Activated CD4-positive, alpha-beta memory T cell treated with anti-CD3 and anti-CD28 coated beads, Interleukin-2, amount 10 ng/mL, durations not matched to agents 7 days and 5 days (primary cell): ENCODE results near the gene SKIC3. TPM values are rescaled to one million over a fixed set of nuclear protein-coding genes. Genes with fewer than 3 reads are reported as not detected.

Source experiments
- CTCF ChIA-PET: fragments of 350-600 bp; sonication (Branson Sonifier 250); formaldehyde crosslinking; loops from one replicate; lab custom pipeline; 2021; ENCODE audit warnings: antibody characterized with exemption, inconsistent platforms; lab: Charles Lee
- POLR2A ChIA-PET: fragments of 350-600 bp; sonication (Branson Sonifier 250); formaldehyde crosslinking; loops from one replicate; lab custom pipeline; 2021; ENCODE audit warnings: antibody characterized with exemption; lab: Charles Lee
- DNase-seq: peaks from one replicate; pipeline ENCODE4 v3.0.0-alpha.2; 2020
- H3K27ac Mint-ChIP-seq: one replicate; pipeline ENCODE4 v1.8.0; 2021; ENCODE audit warnings: mild to moderate bottlenecking, mixed read lengths
- H3K27me3 Mint-ChIP-seq: one replicate; pipeline ENCODE4 v1.8.0; 2021; ENCODE audit warnings: mixed read lengths
- H3K36me3 Mint-ChIP-seq: one replicate; pipeline ENCODE4 v1.8.0; 2021; ENCODE audit warnings: low read depth, mixed read lengths
- H3K4me1 Mint-ChIP-seq: one replicate; pipeline ENCODE4 v1.8.0; 2021; ENCODE audit warnings: mixed read lengths
- H3K4me3 Mint-ChIP-seq: one replicate; pipeline ENCODE4 v1.8.0; 2021; ENCODE audit warnings: mild to moderate bottlenecking, mixed read lengths
- H3K9me3 Mint-ChIP-seq: one replicate; pipeline ENCODE4 v1.8.0; 2021; ENCODE audit warnings: mixed read lengths
- total RNA-seq, 2 experiments: library from RNA; stranded (reverse); gene quantifications; one replicate each; pipeline ENCODE4 v1.2.3, GENCODE V29; 2021

SKIC3 gene
- total RNA-seq, 2 experiments from 2014 or later = 70.7 to 72.1 TPM

DNA sequence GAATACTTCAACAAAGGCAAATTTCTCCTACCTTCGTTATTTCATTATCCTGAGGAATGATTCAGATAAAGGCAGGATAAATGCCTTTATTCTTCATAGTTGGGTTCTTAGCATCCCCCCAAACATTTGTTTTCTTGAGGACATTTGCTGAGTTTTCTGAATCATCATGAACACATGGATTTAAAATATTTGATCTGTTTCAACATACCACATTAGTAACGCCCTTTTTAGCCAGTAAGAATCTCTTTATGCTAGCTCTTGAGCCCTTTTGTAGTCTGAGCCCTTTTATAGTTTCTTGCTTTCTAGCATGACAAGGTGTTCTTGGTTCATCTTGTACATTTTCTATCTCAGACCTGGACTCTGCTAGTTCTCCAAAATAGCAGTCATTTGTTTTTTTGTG lies 27.9 kb downstream of the SKIC3 start:
- no peaks in the 10 kb centered on the region for H3K9me3 Mint-ChIP-seq
- no peaks in the 10 kb centered on the region for H3K27me3 Mint-ChIP-seq
- ChIA-PET POLR2A (no interaction called here), CTCF (interaction anchor here (0.5 kb wide), 1 partner anchor 9 kb away, joined by 3 read pairs; no protein-coding TSS in a partner anchor)
- no peak for DNase-seq
- no peak overlapping the region for H3K27ac Mint-ChIP-seq
- H3K36me3 Mint-ChIP-seq = peaks cover 46% of the 10 kb centered on the region
- no peaks in the 10 kb centered on the region for H3K4me1 Mint-ChIP-seq
- no peak overlapping the region for H3K4me3 Mint-ChIP-seq

DNA sequence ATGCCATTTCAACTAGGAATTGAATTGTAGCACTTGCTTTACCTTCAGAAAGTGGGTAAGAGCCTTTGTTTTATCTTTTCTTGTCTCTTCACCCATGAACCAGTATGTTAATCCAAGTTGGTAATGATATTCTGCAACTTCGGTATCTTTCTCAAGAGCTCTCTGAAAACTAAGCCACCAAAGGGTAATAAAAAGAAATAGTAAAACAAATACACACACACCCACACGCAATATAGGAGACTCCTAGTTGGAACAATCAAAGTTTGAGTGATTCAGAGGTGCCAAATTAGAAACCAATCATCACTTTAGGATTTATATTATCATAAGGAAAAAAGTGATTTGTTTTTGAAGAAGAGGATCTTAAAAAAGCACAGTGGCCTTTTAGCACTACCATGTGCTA lies 30.4 kb downstream of the SKIC3 start:
- H3K36me3 Mint-ChIP-seq = peaks cover 51% of the 10 kb centered on the region
- ChIA-PET CTCF (no interaction called here), POLR2A (no interaction called here)
- H3K9me3 Mint-ChIP-seq = no peaks in the 10 kb centered on the region
- H3K27ac Mint-ChIP-seq = no peak overlapping the region
- H3K4me1 Mint-ChIP-seq = no peaks in the 10 kb centered on the region
- H3K27me3 Mint-ChIP-seq = no peaks in the 10 kb centered on the region
- no peak overlapping the region for H3K4me3 Mint-ChIP-seq
- no peak for DNase-seq

GRCh38 chr5:95520206-95520605 lies 34.6 kb downstream of the SKIC3 start:
- CTCF ChIA-PET = no interaction called here
- Mint-ChIP-seq H3K4me1 (no peaks in the 10 kb centered on the region), H3K27me3 (no peaks in the 10 kb centered on the region), H3K27ac (no peak overlapping the region), H3K4me3 (no peak overlapping the region), H3K36me3 (peaks cover 45% of the 10 kb centered on the region), H3K9me3 (no peaks in the 10 kb centered on the region)
- DNase-seq = no peak
- POLR2A ChIA-PET = no interaction called here

DNA sequence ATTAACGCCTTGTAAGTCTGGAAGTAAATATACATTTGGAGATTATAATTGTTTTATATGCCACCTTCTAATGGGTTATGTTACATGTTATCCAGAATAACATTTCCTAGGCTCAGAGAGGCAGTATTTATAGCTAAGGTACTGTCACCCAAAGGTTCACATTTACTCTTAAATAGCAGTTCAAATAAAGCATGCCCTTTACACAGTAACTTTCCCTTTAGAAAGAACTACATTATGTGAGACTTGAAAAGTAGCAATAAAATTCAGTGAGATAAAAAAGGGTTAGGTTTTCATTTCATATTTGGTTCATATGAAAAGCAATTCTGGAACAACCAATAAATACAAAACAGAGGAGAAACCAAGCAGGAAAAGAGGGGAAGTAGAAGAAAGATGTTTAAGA lies 35.1 kb downstream of the SKIC3 start:
- no peak for DNase-seq
- POLR2A ChIA-PET = no interaction called here
- Mint-ChIP-seq H3K36me3 (peaks cover 50% of the 10 kb centered on the region), H3K27ac (no peak overlapping the region), H3K9me3 (no peaks in the 10 kb centered on the region), H3K4me3 (no peak overlapping the region), H3K27me3 (no peaks in the 10 kb centered on the region), H3K4me1 (no peaks in the 10 kb centered on the region)
- CTCF ChIA-PET = no interaction called here

GRCh38 chr5:95519151-95519550 lies 35.6 kb downstream of the SKIC3 start:
- no peaks in the 10 kb centered on the region for H3K27me3 Mint-ChIP-seq
- ChIA-PET POLR2A (no interaction called here), CTCF (no interaction called here)
- H3K4me3 Mint-ChIP-seq = no peak overlapping the region
- no peaks in the 10 kb centered on the region for H3K9me3 Mint-ChIP-seq
- no peak for DNase-seq
- H3K27ac Mint-ChIP-seq = no peak overlapping the region
- H3K4me1 Mint-ChIP-seq = no peaks in the 10 kb centered on the region
- H3K36me3 Mint-ChIP-seq = peaks cover 50% of the 10 kb centered on the region

GRCh38 chr5:95518417-95518816 lies 36.4 kb downstream of the SKIC3 start:
- Mint-ChIP-seq H3K36me3 (peaks cover 52% of the 10 kb centered on the region), H3K27me3 (no peaks in the 10 kb centered on the region), H3K4me1 (no peaks in the 10 kb centered on the region), H3K9me3 (no peaks in the 10 kb centered on the region), H3K4me3 (no peak overlapping the region), H3K27ac (no peak overlapping the region)
- ChIA-PET POLR2A (no interaction called here), CTCF (no interaction called here)
- DNase-seq = no peak

DNA sequence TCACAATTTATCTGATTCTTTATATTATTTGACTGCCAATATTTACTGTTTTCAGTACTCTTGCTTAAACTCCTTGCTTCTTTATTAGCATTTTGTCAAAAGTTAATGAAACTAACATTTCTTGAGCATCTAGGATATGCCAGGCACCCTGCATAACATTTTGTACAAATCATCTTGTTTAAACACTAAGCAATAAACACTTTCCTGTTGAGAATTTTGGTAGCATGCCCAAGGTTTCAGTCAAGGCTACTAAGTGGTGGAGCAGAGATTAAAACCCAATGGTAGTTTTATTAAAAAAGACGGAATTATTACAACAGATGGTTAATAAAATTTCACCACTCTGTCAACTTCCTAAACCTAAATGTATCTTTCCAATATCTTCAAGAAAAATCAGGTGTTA lies 43.2 kb downstream of the SKIC3 start:
- no peaks in the 10 kb centered on the region for H3K9me3 Mint-ChIP-seq
- no peak for DNase-seq
- no peak overlapping the region for H3K27ac Mint-ChIP-seq
- H3K4me1 Mint-ChIP-seq = no peaks in the 10 kb centered on the region
- H3K36me3 Mint-ChIP-seq = peaks cover 61% of the 10 kb centered on the region
- no peaks in the 10 kb centered on the region for H3K27me3 Mint-ChIP-seq
- ChIA-PET POLR2A (no interaction called here), CTCF (no interaction called here)
- H3K4me3 Mint-ChIP-seq = no peak overlapping the region

DNA sequence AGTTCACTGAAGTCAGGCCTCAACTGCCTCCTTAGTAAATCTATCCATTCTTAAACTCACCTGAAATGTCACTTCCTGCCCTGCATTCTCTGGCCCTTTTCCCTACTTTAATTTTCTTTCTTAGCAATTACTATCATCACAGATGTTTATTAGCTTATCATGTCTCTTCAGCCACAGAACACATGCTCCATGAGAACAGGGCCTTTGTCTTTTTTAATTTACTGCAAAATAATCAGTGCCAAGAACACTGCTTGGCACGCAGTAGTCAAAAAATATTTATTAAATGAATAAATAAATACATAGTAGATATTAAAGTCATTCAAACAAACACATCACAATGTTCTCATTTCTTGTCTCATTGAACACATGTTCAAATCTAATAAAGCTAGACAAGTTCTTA lies 46.2 kb downstream of the SKIC3 start:
- DNase-seq = no peak
- Mint-ChIP-seq H3K36me3 (peaks cover 50% of the 10 kb centered on the region), H3K4me3 (no peak overlapping the region), H3K4me1 (no peaks in the 10 kb centered on the region), H3K9me3 (no peaks in the 10 kb centered on the region), H3K27ac (no peak overlapping the region), H3K27me3 (no peaks in the 10 kb centered on the region)
- CTCF ChIA-PET = no interaction called here
- POLR2A ChIA-PET = no interaction called here

Other genes with a start within 250 kb of the SKIC3 start
- gene FAM81B, start 163.6 kb downstream of the SKIC3 start, total RNA-seq = not detected
- 1 to 10 TPM; 4.4 to 4.8 TPM for gene ARSK, start 124 bp upstream of the SKIC3 start, total RNA-seq
- gene GPR150, start 65.1 kb upstream of the SKIC3 start, total RNA-seq = 1 to 10 TPM; 1.7 TPM
- gene RFESD, start 91.8 kb upstream of the SKIC3 start, total RNA-seq = 1 to 10 TPM; 5.4 to 6.4 TPM
- not detected for gene SPATA9, start 128.0 kb upstream of the SKIC3 start, total RNA-seq
- gene RHOBTB3, start 176.4 kb upstream of the SKIC3 start, total RNA-seq = under 1 TPM in 1 of 2 experiments, not detected in 1; 0.15 TPM